ENCODE results near the gene PRR3. TPM values are rescaled to one million over a fixed set of nuclear protein-coding genes. Genes with fewer than 3 reads are reported as not detected.
A peak's percentile ranks its signal among the peaks of the same experiment; 100 is the strongest.

The PRR3 gene
- total and polyA plus RNA-seq, 9 of the 15 experiments (the other 6 are each of a cell fraction or from before 2014, with no cell fraction given) = 23.5 to 59.6 (median 28.8) TPM

- TF ChIP-seq, protein P1, sequence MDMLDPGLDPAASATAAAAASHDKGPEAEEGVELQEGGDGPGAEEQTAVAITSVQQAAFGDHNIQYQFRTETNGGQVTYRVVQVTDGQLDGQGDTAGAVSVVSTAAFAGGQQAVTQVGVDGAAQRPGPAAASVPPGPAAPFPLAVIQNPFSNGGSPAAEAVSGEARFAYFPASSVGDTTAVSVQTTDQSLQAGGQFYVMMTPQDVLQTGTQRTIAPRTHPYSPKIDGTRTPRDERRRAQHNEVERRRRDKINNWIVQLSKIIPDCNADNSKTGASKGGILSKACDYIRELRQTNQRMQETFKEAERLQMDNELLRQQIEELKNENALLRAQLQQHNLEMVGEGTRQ (CRISPR knock-in tag; IDR thresholded peaks at IDR 0.05) = 0 out of 2 replicates have a peak, but pooled peaks have one; percentile 27
- peak; percentile 53 for TF ChIP-seq ESRRA (IDR thresholded peaks at IDR 0.05; ENCODE audit: borderline replicate concordance, low read depth)
- TF ChIP-seq ZNF384 (IDR thresholded peaks at IDR 0.05; ENCODE audit: low read depth, low read length) = 0 out of 2 replicates have a peak, but pooled peaks have one; percentile 45
- TF ChIP-seq TRIM25 (IDR thresholded peaks at IDR 0.05; ENCODE audit: borderline replicate concordance) = peak; percentile 85; the same call in 1 of the 2 replicates
- peak; percentile 98 for TF ChIP-seq MTA1 (IDR thresholded peaks at IDR 0.05; ENCODE audit: borderline replicate concordance)
- TF ChIP-seq ZNF24 (IDR thresholded peaks at IDR 0.05) = no peak
- TF ChIP-seq, protein P2, sequence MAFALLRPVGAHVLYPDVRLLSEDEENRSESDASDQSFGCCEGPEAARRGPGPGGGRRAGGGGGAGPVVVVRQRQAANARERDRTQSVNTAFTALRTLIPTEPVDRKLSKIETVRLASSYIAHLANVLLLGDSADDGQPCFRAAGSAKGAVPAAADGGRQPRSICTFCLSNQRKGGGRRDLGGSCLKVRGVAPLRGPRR (CRISPR knock-in tag; IDR thresholded peaks at IDR 0.05) = no peak
- no peak for TF ChIP-seq NCOA4 (IDR thresholded peaks at IDR 0.05; ENCODE audit: partially characterized antibody)
- peak; percentile 49 for TF ChIP-seq USF1 (CRISPR knock-in tag; IDR thresholded peaks at IDR 0.05)
- TF ChIP-seq, protein P3, sequence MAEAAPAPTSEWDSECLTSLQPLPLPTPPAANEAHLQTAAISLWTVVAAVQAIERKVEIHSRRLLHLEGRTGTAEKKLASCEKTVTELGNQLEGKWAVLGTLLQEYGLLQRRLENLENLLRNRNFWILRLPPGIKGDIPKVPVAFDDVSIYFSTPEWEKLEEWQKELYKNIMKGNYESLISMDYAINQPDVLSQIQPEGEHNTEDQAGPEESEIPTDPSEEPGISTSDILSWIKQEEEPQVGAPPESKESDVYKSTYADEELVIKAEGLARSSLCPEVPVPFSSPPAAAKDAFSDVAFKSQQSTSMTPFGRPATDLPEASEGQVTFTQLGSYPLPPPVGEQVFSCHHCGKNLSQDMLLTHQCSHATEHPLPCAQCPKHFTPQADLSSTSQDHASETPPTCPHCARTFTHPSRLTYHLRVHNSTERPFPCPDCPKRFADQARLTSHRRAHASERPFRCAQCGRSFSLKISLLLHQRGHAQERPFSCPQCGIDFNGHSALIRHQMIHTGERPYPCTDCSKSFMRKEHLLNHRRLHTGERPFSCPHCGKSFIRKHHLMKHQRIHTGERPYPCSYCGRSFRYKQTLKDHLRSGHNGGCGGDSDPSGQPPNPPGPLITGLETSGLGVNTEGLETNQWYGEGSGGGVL (CRISPR knock-in tag; IDR thresholded peaks at IDR 0.05) = no peak
- TF ChIP-seq XRCC4 (IDR thresholded peaks at IDR 0.05; ENCODE audit: extremely low read depth, insufficient read depth, insufficient read length) = no peak
- no peak for TF ChIP-seq GATAD2B (IDR thresholded peaks at IDR 0.05; ENCODE audit: borderline replicate concordance)
- TF ChIP-seq PURB (CRISPR knock-in tag; IDR thresholded peaks at IDR 0.05; ENCODE audit: low read depth) = no peak
- TF ChIP-seq, protein P4, sequence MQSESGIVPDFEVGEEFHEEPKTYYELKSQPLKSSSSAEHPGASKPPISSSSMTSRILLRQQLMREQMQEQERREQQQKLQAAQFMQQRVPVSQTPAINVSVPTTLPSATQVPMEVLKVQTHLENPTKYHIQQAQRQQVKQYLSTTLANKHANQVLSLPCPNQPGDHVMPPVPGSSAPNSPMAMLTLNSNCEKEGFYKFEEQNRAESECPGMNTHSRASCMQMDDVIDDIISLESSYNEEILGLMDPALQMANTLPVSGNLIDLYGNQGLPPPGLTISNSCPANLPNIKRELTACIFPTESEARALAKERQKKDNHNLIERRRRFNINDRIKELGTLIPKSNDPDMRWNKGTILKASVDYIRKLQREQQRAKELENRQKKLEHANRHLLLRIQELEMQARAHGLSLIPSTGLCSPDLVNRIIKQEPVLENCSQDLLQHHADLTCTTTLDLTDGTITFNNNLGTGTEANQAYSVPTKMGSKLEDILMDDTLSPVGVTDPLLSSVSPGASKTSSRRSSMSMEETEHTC (IDR thresholded peaks at IDR 0.05) = no peak
- TF ChIP-seq SRSF9 (IDR thresholded peaks at IDR 0.05; ENCODE audit: borderline replicate concordance, low read depth, low read length) = no peak
- no peak for TF ChIP-seq ZNF23 (CRISPR knock-in tag; IDR thresholded peaks at IDR 0.05)
- TF ChIP-seq ADNP (tag; IDR thresholded peaks at IDR 0.05) = no peak
- no peak for TF ChIP-seq STAT5B (CRISPR knock-in tag; IDR thresholded peaks at IDR 0.05)
- 0 out of 2 replicates have a peak, but pooled peaks have one; percentile 17 for TF ChIP-seq ZC3H8 (IDR thresholded peaks at IDR 0.05)
- TF ChIP-seq TCF7 (IDR thresholded peaks at IDR 0.05; ENCODE audit: borderline replicate concordance) = no peak
- TF ChIP-seq ZNF253 (CRISPR knock-in tag; conservative IDR thresholded peaks at IDR 0.05) = no peak
Observed at GRCh38 chr6:30556906-30557682, at the start of gene PRR3 (continued).
